Mucosa of rectum (tissue), 2 donors: ENCODE results near the gene GPR65.

Source experiments
- H3K27ac ChIP-seq, 2 donors: one replicate each; pipeline ENCODE4 v1.7.0; 2013; ENCODE audit warnings: inconsistent platforms in 2 of 2, low read depth in 2 of 2, low read length in 2 of 2
- H3K27me3 ChIP-seq, 2 donors: one replicate each; pipeline ENCODE4 v1.7.0; 2013; ENCODE audit warnings: low read length in 2 of 2; ENCODE audit not compliant: control insufficient read depth in 2 of 2, insufficient read depth in 2 of 2
- H3K36me3 ChIP-seq, 2 donors: one replicate each; pipeline ENCODE4 v1.7.0; 2013; ENCODE audit warnings: low read length in 2 of 2; ENCODE audit not compliant: control insufficient read depth in 2 of 2, insufficient read depth in 2 of 2
- H3K4me1 ChIP-seq, 2 donors: one replicate each; pipeline ENCODE4 v1.7.0; 2013; ENCODE audit warnings: low read length in 2 of 2, mild to moderate bottlenecking in 1 of 2; ENCODE audit not compliant: control insufficient read depth in 2 of 2, insufficient read depth in 2 of 2
- H3K4me3 ChIP-seq, 2 donors: one replicate each; pipeline ENCODE4 v1.7.0; 2013; ENCODE audit warnings: low read length in 2 of 2
- H3K9ac ChIP-seq, 2 donors: one replicate each; pipeline ENCODE4 v1.7.0; 2013; ENCODE audit warnings: low read length in 2 of 2, low read depth in 1 of 2, mild to moderate bottlenecking in 1 of 2
- H3K9me3 ChIP-seq, 2 donors: one replicate each; pipeline ENCODE4 v1.7.0; 2013; ENCODE audit warnings: low read length in 2 of 2; ENCODE audit not compliant: control insufficient read depth in 2 of 2
- donor health status: healthy.
- donor health status: Normal muscosa, but diverticular disease.

Gene GPR65

GRCh38 chr14:87999277-87999676 lies 5.7 kb upstream of the GPR65 start:
- Histone ChIP-seq H3K9me3 (no peaks in the 10 kb centered on the region), H3K36me3 (no peaks in the 10 kb centered on the region), H3K27me3 (no peaks in the 10 kb centered on the region), H3K9ac (no peak overlapping the region), H3K4me1 (no peaks in the 10 kb centered on the region), H3K27ac (no peak overlapping the region), H3K4me3 (no peak overlapping the region)

GRCh38 chr14:88002421-88003075 lies 2.4 kb upstream of the GPR65 start:
- Histone ChIP-seq H3K9ac (no peak overlapping the region), H3K27ac (peak overlapping the region; percentile 13 to 53), H3K4me1 (no peaks in the 10 kb centered on the region), H3K4me3 (no peak overlapping the region), H3K36me3 (no peaks in the 10 kb centered on the region), H3K27me3 (no peaks in the 10 kb centered on the region), H3K9me3 (no peaks in the 10 kb centered on the region)

GRCh38 chr14:88003425-88003824 lies 1.5 kb upstream of the GPR65 start:
- Histone ChIP-seq H3K27me3 (no peaks in the 10 kb centered on the region), H3K4me3 (no peak overlapping the region), H3K9ac (no peak overlapping the region), H3K4me1 (no peaks in the 10 kb centered on the region), H3K27ac (no peak overlapping the region), H3K36me3 (no peaks in the 10 kb centered on the region), H3K9me3 (no peaks in the 10 kb centered on the region)

GRCh38 chr14:88004506-88005036 lies 364 bp upstream of the GPR65 start:
- H3K4me1 ChIP-seq, result peaks cover 0 to 2% of the 10 kb centered on the region in 2 donors
- H3K9ac ChIP-seq, result no peak overlapping the region
- H3K9me3 ChIP-seq, result no peaks in the 10 kb centered on the region
- H3K4me3 ChIP-seq, result no peak overlapping the region
- peak overlapping the region in 1 of 2 donors; percentile 32 for H3K27ac ChIP-seq
- no peaks in the 10 kb centered on the region for H3K36me3 ChIP-seq
- no peaks in the 10 kb centered on the region for H3K27me3 ChIP-seq

GRCh38 chr14:88005978-88006851 lies 1.3 kb downstream of the GPR65 start:
- H3K36me3 ChIP-seq, result no peaks in the 10 kb centered on the region
- H3K27me3 ChIP-seq, result no peaks in the 10 kb centered on the region
- peaks cover 0 to 2% of the 10 kb centered on the region in 2 donors for H3K4me1 ChIP-seq
- peak overlapping the region in 1 of 2 donors; percentile 65 for H3K9ac ChIP-seq
- peak overlapping the region; percentile 67 to 72 for H3K27ac ChIP-seq
- peak overlapping the region; percentile 14 to 69 for H3K4me3 ChIP-seq
- no peaks in the 10 kb centered on the region for H3K9me3 ChIP-seq

- Histone ChIP-seq H3K4me3 (no peak overlapping the region), H3K4me1 (peaks cover 0 to 2% of the 10 kb centered on the region in 2 donors), H3K27me3 (no peaks in the 10 kb centered on the region), H3K36me3 (no peaks in the 10 kb centered on the region), H3K9me3 (no peaks in the 10 kb centered on the region), H3K27ac (no peak overlapping the region), H3K9ac (no peak overlapping the region)
These were observed 2.7 kb downstream of the GPR65 start for GRCh38 chr14:88007608-88008007.

- Histone ChIP-seq H3K27ac (no peak overlapping the region), H3K9ac (no peak overlapping the region), H3K4me3 (no peak overlapping the region), H3K36me3 (no peaks in the 10 kb centered on the region), H3K27me3 (no peaks in the 10 kb centered on the region), H3K9me3 (no peaks in the 10 kb centered on the region), H3K4me1 (peaks cover 0 to 2% of the 10 kb centered on the region in 2 donors)
These were observed 3.3 kb downstream of the GPR65 start for GRCh38 chr14:88008039-88008742.

GRCh38 chr14:88009486-88009885 lies 4.6 kb downstream of the GPR65 start:
- Histone ChIP-seq H3K27me3 (no peaks in the 10 kb centered on the region), H3K36me3 (no peaks in the 10 kb centered on the region), H3K9me3 (no peaks in the 10 kb centered on the region), H3K9ac (no peak overlapping the region), H3K27ac (no peak overlapping the region), H3K4me1 (peaks cover 0 to 2% of the 10 kb centered on the region in 2 donors), H3K4me3 (no peak overlapping the region)

- H3K36me3 ChIP-seq, result no peaks in the 10 kb centered on the region
- no peaks in the 10 kb centered on the region for H3K27me3 ChIP-seq
- peaks cover 0 to 2% of the 10 kb centered on the region in 2 donors for H3K4me1 ChIP-seq
- H3K9ac ChIP-seq, result no peak overlapping the region
- no peak overlapping the region for H3K27ac ChIP-seq
- H3K9me3 ChIP-seq, result no peaks in the 10 kb centered on the region
- no peak overlapping the region for H3K4me3 ChIP-seq
These were observed 5.4 kb downstream of the GPR65 start for GRCh38 chr14:88010331-88010730.

GRCh38 chr14:88012495-88012894 lies 7.6 kb downstream of the GPR65 start:
- no peaks in the 10 kb centered on the region for H3K36me3 ChIP-seq
- no peaks in the 10 kb centered on the region for H3K9me3 ChIP-seq
- H3K9ac ChIP-seq, result no peak overlapping the region
- no peaks in the 10 kb centered on the region for H3K27me3 ChIP-seq
- H3K4me1 ChIP-seq, result peaks cover 0 to 2% of the 10 kb centered on the region in 2 donors
- H3K4me3 ChIP-seq, result no peak overlapping the region
- no peak overlapping the region for H3K27ac ChIP-seq
